ENCODE results near the gene EMC8. TPM values are rescaled to one million over a fixed set of nuclear protein-coding genes. Genes with fewer than 3 reads are reported as not detected.

Gene EMC8
- total and polyA plus RNA-seq, 4 donors: 12.0 to 12.4 (median 12.2) TPM

DNA sequence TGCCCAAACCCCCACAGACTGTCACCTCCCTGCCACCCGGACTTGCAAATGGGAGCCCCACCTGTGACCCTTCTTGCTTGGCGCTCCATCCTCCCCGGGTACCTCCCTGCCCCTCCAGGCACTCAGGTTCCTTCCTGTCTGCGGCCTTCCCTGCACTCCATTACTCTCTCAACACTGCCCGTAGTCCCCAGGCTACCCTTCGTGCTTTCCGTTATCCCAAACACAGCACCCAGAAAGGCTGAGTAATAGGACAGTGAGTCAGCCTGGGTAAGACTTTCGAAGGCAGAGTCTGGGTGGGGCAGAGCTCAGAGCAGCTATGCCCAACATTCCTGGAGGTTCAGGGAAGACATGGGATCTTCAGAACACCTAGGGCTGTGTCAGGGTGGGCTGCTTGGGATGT is 31.8 kb downstream of the EMC8 start (continued):
- TF ChIP-seq YY1 (IDR thresholded peaks at IDR 0.05) (no peak), TAF1 (conservative IDR thresholded peaks at IDR 0.05) (no peak)

DNA sequence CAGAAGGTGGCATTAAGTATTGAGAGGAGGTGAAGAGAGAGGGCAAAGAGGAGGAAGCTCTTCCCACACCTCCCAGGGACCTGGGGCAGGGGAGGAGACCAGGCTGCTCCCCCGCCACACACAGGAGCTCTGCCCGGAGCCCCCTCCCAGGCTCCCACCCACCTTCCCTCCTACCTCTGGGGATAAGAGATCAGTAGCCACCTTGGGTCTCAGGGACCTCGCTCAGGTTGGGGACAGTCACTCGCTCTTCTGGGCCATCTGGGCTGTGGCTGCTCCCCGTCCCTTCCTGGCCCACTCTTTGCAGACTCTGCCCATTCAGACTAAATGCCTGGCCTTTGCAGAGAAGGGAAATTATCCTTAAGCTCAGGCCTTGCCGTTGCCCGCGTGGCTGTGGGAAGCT is 33.6 kb downstream of the EMC8 start:
- H3K27ac ChIP-seq (ENCODE audit: low read depth in 1 of 2, low read length in 2 of 2): no peak overlapping the region
- H3K9me3 ChIP-seq (ENCODE audit: control insufficient read depth in 4 of 4, low read length in 3 of 4): no peaks in the 10 kb centered on the region
- TF ChIP-seq SP1 (IDR thresholded peaks at IDR 0.05) (no peak), HNF4A (conservative IDR thresholded peaks at IDR 0.05) (no peak), RAD21 (IDR thresholded peaks at IDR 0.05) (no peak)
- peaks cover 0 to 3% (median 0%) of the 10 kb centered on the region in 4 donors for H3K36me3 ChIP-seq (ENCODE audit: control insufficient read depth in 4 of 4, insufficient read depth in 3 of 4, low read depth in 1 of 4, low read length in 3 of 4)
- no peak for DNase-seq (ENCODE audit: low spot score)
- no peaks in the 10 kb centered on the region for H3K27me3 ChIP-seq (ENCODE audit: control insufficient read depth in 4 of 4, insufficient read depth in 4 of 4, low read length in 3 of 4)
- no peak overlapping the region for H3K9ac ChIP-seq (ENCODE audit: low read depth in 1 of 2, low read length in 2 of 2)
- H3K4me1 ChIP-seq (ENCODE audit: control insufficient read depth in 4 of 4, insufficient read depth in 4 of 4, low read length in 3 of 4): no peaks in the 10 kb centered on the region
- WGBS: 73% methylated on average over 8 of the region's 8 CpGs
- H3K4me3 ChIP-seq (ENCODE audit: low read depth in 1 of 3, low read length in 3 of 3): no peak overlapping the region

DNA sequence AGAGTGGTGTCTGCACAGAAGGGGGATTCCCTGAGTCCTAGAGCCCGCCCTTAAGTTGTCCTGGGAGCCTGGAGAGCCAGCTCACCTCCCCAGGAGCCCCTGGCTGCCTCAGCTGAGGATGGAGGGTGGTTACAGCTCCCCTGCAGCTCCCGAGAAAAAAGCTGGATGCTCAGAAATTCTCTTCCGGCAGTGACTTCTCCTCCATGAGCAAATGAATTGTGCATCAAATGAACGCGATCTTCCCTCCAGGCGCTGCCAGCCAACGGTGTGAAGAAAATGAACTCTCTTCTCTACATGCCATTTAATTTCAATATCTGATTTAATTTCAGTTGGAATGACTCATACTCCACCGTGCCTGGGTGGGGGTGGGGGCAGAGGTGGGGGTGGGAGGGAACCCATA is 34.1 kb downstream of the EMC8 start:
- no peaks in the 10 kb centered on the region for H3K36me3 ChIP-seq (ENCODE audit: control insufficient read depth in 4 of 4, insufficient read depth in 3 of 4, low read depth in 1 of 4, low read length in 3 of 4)
- no peak overlapping the region for H3K4me3 ChIP-seq (ENCODE audit: low read depth in 1 of 3, low read length in 3 of 3)
- TF ChIP-seq, protein P1, sequence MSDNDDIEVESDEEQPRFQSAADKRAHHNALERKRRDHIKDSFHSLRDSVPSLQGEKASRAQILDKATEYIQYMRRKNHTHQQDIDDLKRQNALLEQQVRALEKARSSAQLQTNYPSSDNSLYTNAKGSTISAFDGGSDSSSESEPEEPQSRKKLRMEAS (IDR thresholded peaks at IDR 0.05): no peak
- TF ChIP-seq, protein P2, sequence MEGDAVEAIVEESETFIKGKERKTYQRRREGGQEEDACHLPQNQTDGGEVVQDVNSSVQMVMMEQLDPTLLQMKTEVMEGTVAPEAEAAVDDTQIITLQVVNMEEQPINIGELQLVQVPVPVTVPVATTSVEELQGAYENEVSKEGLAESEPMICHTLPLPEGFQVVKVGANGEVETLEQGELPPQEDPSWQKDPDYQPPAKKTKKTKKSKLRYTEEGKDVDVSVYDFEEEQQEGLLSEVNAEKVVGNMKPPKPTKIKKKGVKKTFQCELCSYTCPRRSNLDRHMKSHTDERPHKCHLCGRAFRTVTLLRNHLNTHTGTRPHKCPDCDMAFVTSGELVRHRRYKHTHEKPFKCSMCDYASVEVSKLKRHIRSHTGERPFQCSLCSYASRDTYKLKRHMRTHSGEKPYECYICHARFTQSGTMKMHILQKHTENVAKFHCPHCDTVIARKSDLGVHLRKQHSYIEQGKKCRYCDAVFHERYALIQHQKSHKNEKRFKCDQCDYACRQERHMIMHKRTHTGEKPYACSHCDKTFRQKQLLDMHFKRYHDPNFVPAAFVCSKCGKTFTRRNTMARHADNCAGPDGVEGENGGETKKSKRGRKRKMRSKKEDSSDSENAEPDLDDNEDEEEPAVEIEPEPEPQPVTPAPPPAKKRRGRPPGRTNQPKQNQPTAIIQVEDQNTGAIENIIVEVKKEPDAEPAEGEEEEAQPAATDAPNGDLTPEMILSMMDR (IDR thresholded peaks at IDR 0.05; ENCODE audit: low read depth, low read length, missing input control): no peak
- TF ChIP-seq JUND (IDR thresholded peaks at IDR 0.05): no peak
- TF ChIP-seq TAF1 (conservative IDR thresholded peaks at IDR 0.05): no peak
- TF ChIP-seq NR2F2 (IDR thresholded peaks at IDR 0.05): no peak
- no peak for TF ChIP-seq RXRA (IDR thresholded peaks at IDR 0.05)
- no peak for TF ChIP-seq YY1 (IDR thresholded peaks at IDR 0.05)
- no peak for TF ChIP-seq SP1 (IDR thresholded peaks at IDR 0.05)
- TF ChIP-seq EGR1 (IDR thresholded peaks at IDR 0.05; ENCODE audit: low read depth in 2 of 2): no peak
- TF ChIP-seq GABPA (IDR thresholded peaks at IDR 0.05 in 1 of 2, conservative IDR thresholded peaks at IDR 0.05 in 1 of 2): no peak
- H3K27me3 ChIP-seq (ENCODE audit: control insufficient read depth in 4 of 4, insufficient read depth in 4 of 4, low read length in 3 of 4): no peaks in the 10 kb centered on the region
- H3K4me1 ChIP-seq (ENCODE audit: control insufficient read depth in 4 of 4, insufficient read depth in 4 of 4, low read length in 3 of 4): no peaks in the 10 kb centered on the region
- DNase-seq (ENCODE audit: low spot score): no peak
- WGBS: 72% methylated on average over 8 of the region's 8 CpGs
- H3K9me3 ChIP-seq (ENCODE audit: control insufficient read depth in 4 of 4, low read length in 3 of 4): no peaks in the 10 kb centered on the region
- no peak overlapping the region for H3K27ac ChIP-seq (ENCODE audit: low read depth in 1 of 2, low read length in 2 of 2)
- no peak overlapping the region for H3K9ac ChIP-seq (ENCODE audit: low read depth in 1 of 2, low read length in 2 of 2)

DNA sequence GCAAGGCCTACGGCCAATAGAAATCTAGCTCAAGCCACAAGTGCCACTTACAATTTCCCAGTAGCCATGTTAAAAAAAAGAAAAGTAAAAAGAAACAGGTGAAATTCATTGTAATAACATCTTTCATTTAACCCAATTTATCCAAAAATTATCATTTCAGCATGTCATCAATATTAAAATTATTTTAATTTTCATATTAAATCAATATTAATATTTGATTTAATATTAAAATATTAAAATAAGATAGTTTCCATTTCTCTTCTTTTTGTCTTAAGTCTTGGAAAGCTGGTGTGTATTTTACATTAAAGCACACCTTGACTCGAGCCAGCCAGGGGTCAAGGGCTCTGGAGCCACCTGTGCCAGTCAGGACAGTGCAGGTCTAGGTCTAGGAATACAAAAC is 35.7 kb downstream of the EMC8 start:
- no peak for TF ChIP-seq NR2F2 (IDR thresholded peaks at IDR 0.05)
- TF ChIP-seq HNF4G (IDR thresholded peaks at IDR 0.05): no peak
- no peak for TF ChIP-seq FOXA1 (IDR thresholded peaks at IDR 0.05)
- 85% methylated on average over 2 of the region's 2 CpGs for WGBS

More for the DNA sequence above, 35.7 kb downstream of the EMC8 start:
- no peak overlapping the region for H3K4me3 ChIP-seq (ENCODE audit: low read depth in 1 of 3, low read length in 3 of 3)
- H3K36me3 ChIP-seq (ENCODE audit: control insufficient read depth in 4 of 4, insufficient read depth in 3 of 4, low read depth in 1 of 4, low read length in 3 of 4): no peaks in the 10 kb centered on the region
- H3K9me3 ChIP-seq (ENCODE audit: control insufficient read depth in 4 of 4, low read length in 3 of 4): no peaks in the 10 kb centered on the region
- H3K9ac ChIP-seq (ENCODE audit: low read depth in 1 of 2, low read length in 2 of 2): no peak overlapping the region
- no peaks in the 10 kb centered on the region for H3K27me3 ChIP-seq (ENCODE audit: control insufficient read depth in 4 of 4, insufficient read depth in 4 of 4, low read length in 3 of 4)
- H3K27ac ChIP-seq (ENCODE audit: low read depth in 1 of 2, low read length in 2 of 2): no peak overlapping the region
- DNase-seq (ENCODE audit: low spot score): no peak
- no peaks in the 10 kb centered on the region for H3K4me1 ChIP-seq (ENCODE audit: control insufficient read depth in 4 of 4, insufficient read depth in 4 of 4, low read length in 3 of 4)

All from liver (tissue), 9 donors.